Duodenal mucosa (tissue), 2 donors: ENCODE results near the gene POMGNT2.

Experiments
- H3K27ac ChIP-seq: one replicate; pipeline ENCODE4 v1.7.0; 2013; ENCODE audit warnings: low read depth, low read length
- H3K27me3 ChIP-seq, 2 donors: one replicate each; pipeline ENCODE4 v1.7.0; 2013; ENCODE audit warnings: low read length in 2 of 2, control low read depth in 1 of 2; ENCODE audit not compliant: insufficient read depth in 2 of 2, control insufficient read depth in 1 of 2
- H3K36me3 ChIP-seq, 2 donors: one replicate each; pipeline ENCODE4 v1.7.0; 2013; ENCODE audit warnings: low read length in 2 of 2, control low read depth in 1 of 2; ENCODE audit not compliant: insufficient read depth in 2 of 2, control insufficient read depth in 1 of 2
- H3K4me1 ChIP-seq, 2 donors: one replicate each; pipeline ENCODE4 v1.7.0; 2013; ENCODE audit warnings: low read length in 2 of 2, control low read depth in 1 of 2; ENCODE audit not compliant: insufficient read depth in 2 of 2, control insufficient read depth in 1 of 2
- H3K4me3 ChIP-seq, 2 donors: one replicate each; pipeline ENCODE4 v1.7.0; 2013; ENCODE audit warnings: low read length in 2 of 2, low read depth in 1 of 2
- H3K9ac ChIP-seq, 2 donors: one replicate each; pipeline ENCODE4 v1.7.0; 2013; ENCODE audit warnings: low read length in 2 of 2, low read depth in 1 of 2
- H3K9me3 ChIP-seq, 2 donors: one replicate each; pipeline ENCODE4 v1.7.0; 2013; ENCODE audit warnings: low read length in 2 of 2, control low read depth in 1 of 2; ENCODE audit not compliant: control insufficient read depth in 1 of 2

Gene POMGNT2

DNA sequence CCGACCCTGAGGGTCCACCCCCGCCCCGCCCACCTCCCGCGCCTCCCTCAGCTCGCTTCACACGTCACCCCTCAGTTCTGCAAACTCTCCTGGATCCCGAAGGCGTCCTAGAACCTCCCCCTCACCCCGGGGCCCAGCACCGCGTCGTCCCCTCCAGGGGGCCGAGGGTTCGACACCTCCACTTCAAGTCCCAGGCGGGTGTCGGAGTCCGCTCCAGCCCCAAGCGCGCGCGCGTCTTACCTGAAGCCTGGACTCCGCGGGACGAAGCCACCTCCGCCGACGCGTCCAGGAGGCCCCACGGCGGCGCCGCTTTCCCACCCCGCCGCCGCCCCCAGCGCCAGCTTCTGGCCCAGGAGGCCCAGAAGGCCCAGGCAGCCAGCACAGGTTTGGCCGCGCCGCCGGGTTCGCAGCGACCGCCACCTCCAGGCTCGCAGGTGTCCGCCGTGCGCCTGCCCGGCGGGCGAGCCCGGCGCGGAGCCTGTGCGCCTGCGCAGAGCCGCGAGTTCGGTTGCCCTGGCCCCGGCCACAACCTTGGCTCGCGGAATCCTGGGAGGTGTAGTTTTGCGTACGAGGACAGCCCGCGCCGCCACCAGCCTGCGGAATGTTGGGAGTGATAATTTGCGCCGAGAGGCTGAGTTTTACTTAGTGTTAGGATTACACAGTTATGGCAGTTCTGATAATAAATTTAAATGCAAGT, at the start of gene POMGNT2:
TSS of gene POMGNT2 (minus strand) at position 484 of the 697 bp plus-strand sequence. CDS start 24,648 bp downstream, outside the sequence.
- Histone ChIP-seq H3K4me1 (peaks cover 10% of the 10 kb centered on the region in 2 donors), H3K9ac (peak within 1 kb of the TSS; percentile 44 to 55), H3K27me3 (no peaks in the 10 kb centered on the region), H3K36me3 (no peaks in the 10 kb centered on the region), H3K27ac (no peak within 1 kb of the TSS), H3K9me3 (no peaks in the 10 kb centered on the region), H3K4me3 (peak within 1 kb of the TSS; percentile 57 to 74)

DNA sequence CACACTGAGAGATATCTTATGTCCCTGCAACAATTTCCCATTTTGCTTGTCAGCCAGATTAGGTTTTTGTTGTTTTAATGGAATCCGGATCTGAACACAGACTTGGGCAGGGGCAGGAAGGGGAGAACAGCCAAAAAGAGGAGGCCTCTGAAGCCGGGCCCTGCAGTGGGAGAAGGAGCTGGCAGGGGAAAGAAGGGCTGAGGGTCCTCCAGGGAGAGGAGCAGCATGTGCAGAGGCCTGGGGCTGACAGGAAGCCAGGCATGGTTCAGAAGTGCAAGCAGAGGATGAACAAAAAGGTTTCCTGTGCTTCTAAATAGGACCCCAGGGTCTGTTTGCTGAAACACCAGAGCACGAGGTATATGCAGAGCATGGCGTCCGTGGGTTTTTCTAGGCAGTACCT, 49.1 kb upstream of the POMGNT2 start:
- Histone ChIP-seq H3K36me3 (no peaks in the 10 kb centered on the region), H3K4me1 (no peaks in the 10 kb centered on the region), H3K9me3 (no peaks in the 10 kb centered on the region), H3K4me3 (no peak overlapping the region), H3K27ac (no peak overlapping the region), H3K9ac (no peak overlapping the region), H3K27me3 (peaks cover 4 to 6% of the 10 kb centered on the region in 2 donors)

DNA sequence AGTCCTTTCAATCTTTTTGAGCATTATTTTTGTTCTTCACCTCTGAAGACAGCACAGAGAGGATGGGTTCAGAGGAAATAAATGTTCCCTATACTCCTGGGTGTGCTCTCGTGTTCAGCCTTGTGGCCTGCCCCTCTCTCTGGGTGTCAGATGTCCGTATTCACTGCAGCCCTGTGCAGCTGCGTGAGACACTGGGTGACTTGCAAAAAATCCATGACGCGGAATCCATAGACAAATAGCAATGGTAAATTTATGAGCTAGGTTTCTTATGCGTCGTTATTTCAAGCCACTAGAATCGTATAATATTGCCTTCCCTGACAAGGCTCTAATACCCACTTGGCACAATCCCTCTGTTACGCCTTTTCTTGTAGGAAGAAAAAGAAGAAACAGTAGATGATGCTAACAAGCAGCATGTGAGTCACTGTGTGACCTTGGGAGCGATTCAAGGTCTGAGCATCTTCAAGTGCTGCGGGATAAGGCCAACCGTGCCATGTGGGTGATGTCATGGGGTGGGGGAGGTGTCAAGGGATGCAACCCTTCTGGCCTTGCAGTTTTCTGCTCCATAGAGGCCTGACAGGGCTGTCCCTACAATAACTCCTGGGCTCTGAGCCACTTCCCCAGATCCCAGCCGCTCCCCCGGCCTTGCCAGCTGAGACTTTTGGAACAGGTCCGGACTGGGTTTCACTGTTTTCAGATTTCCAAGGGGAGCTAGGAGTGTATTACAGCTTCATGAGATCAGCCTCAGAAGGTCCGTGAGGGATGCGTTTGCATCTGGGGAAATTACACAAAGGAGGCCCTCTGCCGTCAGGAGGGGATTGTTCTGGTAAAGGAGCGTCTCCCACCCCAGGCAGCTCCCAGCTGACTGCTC, 47.6 kb upstream of the POMGNT2 start:
- Histone ChIP-seq H3K4me3 (no peak overlapping the region), H3K27ac (no peak overlapping the region)

DNA sequence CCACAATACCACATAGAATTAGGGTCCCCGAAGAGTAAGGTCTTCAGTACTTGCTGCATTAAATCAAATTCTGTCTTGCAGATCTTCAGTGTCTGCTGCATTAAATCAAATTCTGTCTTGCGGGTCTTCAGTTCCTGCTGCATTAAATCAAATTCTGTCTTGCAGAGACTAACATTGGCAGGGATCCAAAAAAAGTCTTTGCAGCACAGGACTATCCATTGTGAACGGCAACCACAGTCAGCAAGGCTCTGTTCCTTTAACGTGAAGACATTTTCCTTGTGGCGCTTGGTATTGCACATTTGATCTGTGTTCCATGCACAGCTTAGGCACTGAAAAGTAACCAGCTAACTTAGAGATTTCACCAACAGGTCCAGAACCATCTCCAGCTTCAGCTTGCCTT, 46.8 kb upstream of the POMGNT2 start:
- Histone ChIP-seq H3K27me3 (peaks cover 4 to 6% of the 10 kb centered on the region in 2 donors), H3K4me3 (no peak overlapping the region), H3K9me3 (no peaks in the 10 kb centered on the region), H3K4me1 (no peaks in the 10 kb centered on the region), H3K36me3 (no peaks in the 10 kb centered on the region), H3K27ac (no peak overlapping the region), H3K9ac (no peak overlapping the region)

More for the DNA sequence above, 47.6 kb upstream of the POMGNT2 start:
- H3K36me3 ChIP-seq, result no peaks in the 10 kb centered on the region
- no peak overlapping the region for H3K9ac ChIP-seq
- no peaks in the 10 kb centered on the region for H3K9me3 ChIP-seq
- peaks cover 4 to 6% of the 10 kb centered on the region in 2 donors for H3K27me3 ChIP-seq
- no peaks in the 10 kb centered on the region for H3K4me1 ChIP-seq

DNA sequence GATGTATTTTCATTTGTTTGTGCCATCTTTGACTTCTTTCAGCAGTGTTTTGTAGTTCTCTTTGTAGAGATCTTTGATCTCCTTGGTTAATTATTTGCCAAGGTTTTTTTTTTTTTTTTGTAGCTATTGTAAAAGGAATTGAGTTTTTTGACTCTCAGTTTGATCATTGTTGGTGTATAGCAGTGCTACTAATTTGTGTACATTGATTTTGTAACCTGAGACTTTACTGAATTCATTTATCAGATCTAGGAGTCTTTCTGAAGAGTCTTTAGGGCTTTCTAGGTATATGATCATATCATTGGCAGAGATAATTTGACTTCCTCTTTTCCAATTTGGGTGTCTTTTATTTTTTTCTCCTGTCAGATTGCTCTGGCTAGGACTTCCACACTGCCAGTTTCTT, 42.2 kb upstream of the POMGNT2 start:
- Histone ChIP-seq H3K27me3 (peaks cover 4 to 6% of the 10 kb centered on the region in 2 donors), H3K36me3 (no peaks in the 10 kb centered on the region), H3K9ac (no peak overlapping the region), H3K4me1 (no peaks in the 10 kb centered on the region), H3K9me3 (no peaks in the 10 kb centered on the region), H3K27ac (no peak overlapping the region), H3K4me3 (no peak overlapping the region)

DNA sequence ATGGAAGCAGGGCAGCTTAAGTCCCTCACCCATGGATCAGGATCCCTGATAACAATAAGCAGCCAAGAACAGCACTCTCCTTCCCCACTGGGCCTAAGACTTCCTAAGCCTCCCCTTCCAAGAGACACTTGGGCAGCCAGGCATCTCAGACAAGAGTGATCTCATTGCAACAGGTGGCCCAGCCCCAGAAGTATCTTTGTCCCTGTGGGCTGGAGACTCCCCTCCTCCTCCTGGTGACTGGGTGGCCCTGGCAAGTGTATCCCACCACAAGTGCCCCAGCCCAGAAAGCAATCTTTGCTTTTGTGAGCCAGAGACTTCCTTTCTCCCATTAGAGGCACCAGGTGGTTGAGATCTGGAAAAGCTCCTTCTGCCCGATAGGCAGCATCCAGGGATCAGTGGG, 40.7 kb upstream of the POMGNT2 start:
- Histone ChIP-seq H3K4me1 (no peaks in the 10 kb centered on the region), H3K27me3 (peaks cover 0 to 1% of the 10 kb centered on the region in 2 donors), H3K9ac (no peak overlapping the region), H3K9me3 (no peaks in the 10 kb centered on the region), H3K4me3 (no peak overlapping the region), H3K36me3 (no peaks in the 10 kb centered on the region), H3K27ac (no peak overlapping the region)

DNA sequence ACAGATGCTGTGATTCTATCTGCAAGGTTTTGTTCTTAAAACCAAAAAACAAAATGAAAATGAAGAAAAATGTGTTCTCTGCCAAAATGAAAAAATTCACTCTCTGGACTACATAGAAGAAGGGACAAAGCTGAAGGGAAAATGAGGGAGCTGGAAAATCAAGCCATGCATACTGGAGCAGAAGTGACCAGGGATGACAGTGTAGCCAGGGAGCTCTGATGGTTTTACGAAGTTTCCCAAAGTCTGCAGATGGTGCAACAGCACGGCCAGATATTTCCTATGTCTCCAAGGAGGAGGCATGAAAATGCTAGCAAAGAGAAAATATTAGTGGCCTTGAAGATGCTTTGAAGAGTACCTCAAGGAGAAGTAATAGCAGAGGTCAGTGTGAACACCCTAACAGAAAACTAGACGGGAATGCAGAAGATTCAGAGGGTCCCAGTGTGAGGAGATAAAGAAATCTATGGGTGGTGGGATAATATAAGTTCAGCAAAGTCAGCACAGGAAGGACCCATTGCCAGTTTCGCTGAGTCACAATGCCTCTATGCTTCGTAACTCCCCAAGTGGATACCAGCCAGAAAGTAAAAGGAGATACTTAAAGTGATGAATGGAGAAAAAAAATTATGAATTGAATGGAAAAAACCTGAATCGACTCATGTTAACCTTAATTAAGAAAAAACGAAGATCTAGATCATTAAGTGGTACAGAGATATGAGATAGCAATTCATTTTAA, 39.0 kb upstream of the POMGNT2 start:
- Histone ChIP-seq H3K4me1 (no peaks in the 10 kb centered on the region), H3K36me3 (no peaks in the 10 kb centered on the region), H3K9ac (no peak overlapping the region), H3K27ac (no peak overlapping the region), H3K9me3 (no peaks in the 10 kb centered on the region), H3K4me3 (no peak overlapping the region), H3K27me3 (no peaks in the 10 kb centered on the region)

DNA sequence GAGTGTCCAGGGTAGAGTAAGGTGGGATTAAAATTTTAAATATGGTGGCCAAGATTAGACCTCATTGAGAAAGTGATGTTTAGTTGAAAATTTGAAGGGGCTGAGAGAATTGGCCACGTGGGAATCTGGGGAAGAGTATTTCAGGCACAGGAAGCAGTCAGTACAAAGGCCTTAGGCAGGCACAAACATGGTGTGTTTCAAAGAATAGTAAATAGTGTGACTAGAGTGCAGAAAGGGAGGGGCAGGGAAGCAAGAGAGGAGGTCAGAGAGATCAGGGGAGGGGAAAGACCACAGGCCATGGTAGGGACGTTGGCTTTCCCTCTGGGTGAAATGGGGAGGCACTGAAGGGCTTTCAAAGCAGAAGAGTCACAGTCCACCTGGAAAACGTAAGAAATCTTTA, 36.6 kb upstream of the POMGNT2 start:
- Histone ChIP-seq H3K4me1 (no peaks in the 10 kb centered on the region), H3K27me3 (no peaks in the 10 kb centered on the region)

DNA sequence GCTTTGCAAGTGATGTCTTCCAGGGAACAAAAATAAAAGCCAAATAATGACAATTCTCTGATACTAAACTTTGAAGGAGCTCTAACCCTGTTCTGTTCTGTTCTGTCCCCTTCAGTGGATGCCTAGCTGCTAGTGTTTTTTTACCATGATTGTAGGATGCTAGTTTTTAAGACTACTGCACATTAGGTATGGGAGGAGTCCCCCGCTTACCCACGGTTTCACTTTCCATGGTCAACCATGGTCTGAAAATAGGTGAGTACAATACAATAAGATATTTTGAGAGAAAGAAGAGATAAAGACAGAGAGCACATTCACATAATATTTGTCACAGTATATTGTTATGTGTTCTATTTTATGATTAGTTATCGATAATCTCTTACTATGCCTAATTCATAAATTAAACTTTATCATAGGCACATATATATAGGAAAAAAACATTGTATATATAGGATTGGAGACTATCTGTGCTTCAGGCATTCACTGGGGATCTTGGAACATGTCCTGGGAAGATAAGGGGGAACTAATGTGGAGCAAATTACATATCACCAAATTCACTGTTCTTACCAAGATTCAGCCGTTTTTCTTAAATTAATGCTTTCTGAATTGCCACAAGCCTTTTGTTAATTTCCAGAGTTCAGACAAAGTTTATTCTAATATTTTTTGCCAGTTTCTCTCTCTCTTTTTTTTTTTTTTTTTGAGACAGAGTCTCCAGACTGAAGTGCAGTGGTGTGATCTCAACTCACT, 32.8 kb upstream of the POMGNT2 start:
- Histone ChIP-seq H3K27me3 (no peaks in the 10 kb centered on the region), H3K27ac (no peak overlapping the region), H3K9me3 (peaks cover 0 to 5% of the 10 kb centered on the region in 2 donors), H3K4me3 (no peak overlapping the region), H3K4me1 (no peaks in the 10 kb centered on the region), H3K9ac (no peak overlapping the region), H3K36me3 (no peaks in the 10 kb centered on the region)

More for the DNA sequence above, 36.6 kb upstream of the POMGNT2 start:
- Histone ChIP-seq H3K27ac (no peak overlapping the region), H3K9me3 (no peaks in the 10 kb centered on the region), H3K36me3 (no peaks in the 10 kb centered on the region), H3K4me3 (no peak overlapping the region), H3K9ac (no peak overlapping the region)
